GM23338 (cell line): ENCODE results near the gene RSRC1. TPM values are rescaled to one million over a fixed set of nuclear protein-coding genes. Genes with fewer than 3 reads are reported as not detected.

Source experiments
- ATAC-seq: fragments of 200-7000 bp; cut with Tn5 transposase; 3 replicates; pipeline ENCODE4 v1.9.1; 2020
- DNase-seq: peaks from one replicate; pipeline ENCODE4 v3.0.0-alpha.2; 2015; ENCODE audit warnings: low spot score
- H2AFZ ChIP-seq: fragments of 200-600 bp; sonication (generic); 2 replicates; pipeline ENCODE4 v1.8.0; 2016; ENCODE audit warnings: antibody characterized with exemption, mild to moderate bottlenecking, moderate library complexity
- H3F3A ChIP-seq: fragments of 200-600 bp; sonication (generic); replicated peaks from 2 replicates; pipeline ENCODE4 v1.8.0; 2017; ENCODE audit warnings: antibody characterized with exemption, mixed run types, low read depth
- H3K27ac ChIP-seq: fragments of 200-600 bp; sonication (generic); 2 replicates; pipeline ENCODE4 v1.6.1; 2016; ENCODE audit warnings: low read depth
- H3K27me3 ChIP-seq: fragments of 200-600 bp; sonication (generic); 2 replicates; pipeline ENCODE4 v1.8.0; 2016; ENCODE audit warnings: mild to moderate bottlenecking, mixed run types, moderate library complexity; ENCODE audit not compliant: insufficient read depth
- H3K36me3 ChIP-seq: fragments of 200-600 bp; sonication (generic); 2 replicates; pipeline ENCODE4 v1.8.0; 2016; ENCODE audit warnings: mild to moderate bottlenecking; ENCODE audit not compliant: insufficient read depth
- H3K4me1 ChIP-seq: fragments of 200-600 bp; sonication (generic); 2 replicates; pipeline ENCODE4 v1.8.0; 2016; ENCODE audit warnings: mild to moderate bottlenecking, moderate library complexity; ENCODE audit not compliant: insufficient read depth
- H3K4me2 ChIP-seq: fragments of 200-600 bp; sonication (generic); 2 replicates; pipeline ENCODE4 v1.7.1; 2017; ENCODE audit warnings: mixed run types
- H3K4me3 ChIP-seq: fragments of 200-600 bp; sonication (generic); 2 replicates; pipeline ENCODE4 v1.6.1; 2016; ENCODE audit warnings: mixed run types
- H3K79me2 ChIP-seq: fragments of 200-600 bp; sonication (generic); replicated peaks from 2 replicates; pipeline ENCODE4 v1.8.0; 2017; ENCODE audit warnings: mild to moderate bottlenecking; ENCODE audit not compliant: insufficient read depth
- H3K9me2 ChIP-seq: fragments of 200-600 bp; sonication (generic); 2 replicates; pipeline ENCODE4 v1.8.0; 2017; ENCODE audit not compliant: insufficient read depth
- H4K20me1 ChIP-seq: fragments of 200-600 bp; sonication (generic); replicated peaks from 2 replicates; pipeline ENCODE4 v1.8.0; 2017; ENCODE audit warnings: mild to moderate bottlenecking; ENCODE audit not compliant: insufficient read depth
- H3K27ac Mint-ChIP-seq: 2 replicates; pipeline ENCODE4 v1.8.0; 2020; ENCODE audit warnings: inconsistent platforms, mild to moderate bottlenecking, moderate library complexity, mixed read lengths
- H3K27me3 Mint-ChIP-seq: 3 replicates; pipeline ENCODE4 v1.8.0; 2022; ENCODE audit warnings: low read depth, mild to moderate bottlenecking, moderate library complexity, mixed read lengths, inconsistent platforms; ENCODE audit not compliant: insufficient read depth, poor library complexity
- H3K36me3 Mint-ChIP-seq: 3 replicates; pipeline ENCODE4 v1.8.0; 2021; ENCODE audit warnings: low read depth, mild to moderate bottlenecking, inconsistent platforms, moderate library complexity, mixed read lengths
- H3K4me1 Mint-ChIP-seq: 3 replicates; pipeline ENCODE4 v1.8.0; 2020; ENCODE audit warnings: mild to moderate bottlenecking, inconsistent platforms, mixed read lengths
- H3K4me3 Mint-ChIP-seq: 3 replicates; pipeline ENCODE4 v1.8.0; 2021; ENCODE audit warnings: moderate library complexity, mild to moderate bottlenecking, inconsistent platforms, mixed read lengths
- H3K9me3 Mint-ChIP-seq: 3 replicates; pipeline ENCODE4 v1.8.0; 2020; ENCODE audit warnings: moderate library complexity, mild to moderate bottlenecking, inconsistent platforms, mixed read lengths
- CREB1 ChIP-seq: fragments of 250-450 bp; sonication (Bioruptor Pico); IDR thresholded peaks from 2 replicates; pipeline ENCODE4 v1.5.0; 2020; ENCODE audit warnings: low read depth, mild to moderate bottlenecking, moderate library complexity
- ZNF331 ChIP-seq: fragments of 250-450 bp; sonication (Bioruptor Pico); IDR thresholded peaks from 2 replicates; pipeline ENCODE4 v1.5.0; 2020; ENCODE audit warnings: low read depth, mild to moderate bottlenecking, moderate library complexity
- polyA plus RNA-seq: library from polyadenylated mRNA; unstranded; fragments of >200 nt; fragmentation: Nextera tagmentation; extraction: Ambion mirVana; gene quantifications from 2 replicates; pipeline ENCODE4 v1.2.1, GENCODE V29; 2016
- total RNA-seq: library from RNA; depleted of rRNA; stranded (reverse); fragments of >200 nt; shearing (Covaris generic); gene quantifications from 2 replicates; pipeline ENCODE4 v1.2.3, GENCODE V29; 2014
- TF ChIP-seq, protein P1 (sequence below): fragments of 250-450 bp; sonication (Bioruptor Pico); IDR thresholded peaks from 2 replicates; pipeline ENCODE4 v1.5.0; 2020; ENCODE audit warnings: mild to moderate bottlenecking, moderate library complexity
- TF ChIP-seq, protein P2 (sequence below): IDR thresholded peaks from 2 replicates; pipeline ENCODE4 v1.6.1; 2016; ENCODE audit warnings: antibody characterized with exemption
- TF ChIP-seq, protein P3 (sequence below), 2 experiments: fragments of 200-600 bp in 1 of 2; sonication (generic) in 1 of 2; conservative IDR thresholded peaks; 2 replicates each; pipeline versions ENCODE4 v1.5.1 to v1.6.1; 2016 to 2017; ENCODE audit warnings: antibody characterized with exemption in 2 of 2, low read depth in 2 of 2, mild to moderate bottlenecking in 2 of 2, moderate library complexity in 1 of 2

RSRC1 gene
- total and polyA plus RNA-seq, 2 experiments from 2014 or later: 32.5 to 76.8 TPM

GRCh38 chr3:158531334-158531733 is 421.4 kb downstream of the RSRC1 start (continued):
- TF ChIP-seq, protein P1, sequence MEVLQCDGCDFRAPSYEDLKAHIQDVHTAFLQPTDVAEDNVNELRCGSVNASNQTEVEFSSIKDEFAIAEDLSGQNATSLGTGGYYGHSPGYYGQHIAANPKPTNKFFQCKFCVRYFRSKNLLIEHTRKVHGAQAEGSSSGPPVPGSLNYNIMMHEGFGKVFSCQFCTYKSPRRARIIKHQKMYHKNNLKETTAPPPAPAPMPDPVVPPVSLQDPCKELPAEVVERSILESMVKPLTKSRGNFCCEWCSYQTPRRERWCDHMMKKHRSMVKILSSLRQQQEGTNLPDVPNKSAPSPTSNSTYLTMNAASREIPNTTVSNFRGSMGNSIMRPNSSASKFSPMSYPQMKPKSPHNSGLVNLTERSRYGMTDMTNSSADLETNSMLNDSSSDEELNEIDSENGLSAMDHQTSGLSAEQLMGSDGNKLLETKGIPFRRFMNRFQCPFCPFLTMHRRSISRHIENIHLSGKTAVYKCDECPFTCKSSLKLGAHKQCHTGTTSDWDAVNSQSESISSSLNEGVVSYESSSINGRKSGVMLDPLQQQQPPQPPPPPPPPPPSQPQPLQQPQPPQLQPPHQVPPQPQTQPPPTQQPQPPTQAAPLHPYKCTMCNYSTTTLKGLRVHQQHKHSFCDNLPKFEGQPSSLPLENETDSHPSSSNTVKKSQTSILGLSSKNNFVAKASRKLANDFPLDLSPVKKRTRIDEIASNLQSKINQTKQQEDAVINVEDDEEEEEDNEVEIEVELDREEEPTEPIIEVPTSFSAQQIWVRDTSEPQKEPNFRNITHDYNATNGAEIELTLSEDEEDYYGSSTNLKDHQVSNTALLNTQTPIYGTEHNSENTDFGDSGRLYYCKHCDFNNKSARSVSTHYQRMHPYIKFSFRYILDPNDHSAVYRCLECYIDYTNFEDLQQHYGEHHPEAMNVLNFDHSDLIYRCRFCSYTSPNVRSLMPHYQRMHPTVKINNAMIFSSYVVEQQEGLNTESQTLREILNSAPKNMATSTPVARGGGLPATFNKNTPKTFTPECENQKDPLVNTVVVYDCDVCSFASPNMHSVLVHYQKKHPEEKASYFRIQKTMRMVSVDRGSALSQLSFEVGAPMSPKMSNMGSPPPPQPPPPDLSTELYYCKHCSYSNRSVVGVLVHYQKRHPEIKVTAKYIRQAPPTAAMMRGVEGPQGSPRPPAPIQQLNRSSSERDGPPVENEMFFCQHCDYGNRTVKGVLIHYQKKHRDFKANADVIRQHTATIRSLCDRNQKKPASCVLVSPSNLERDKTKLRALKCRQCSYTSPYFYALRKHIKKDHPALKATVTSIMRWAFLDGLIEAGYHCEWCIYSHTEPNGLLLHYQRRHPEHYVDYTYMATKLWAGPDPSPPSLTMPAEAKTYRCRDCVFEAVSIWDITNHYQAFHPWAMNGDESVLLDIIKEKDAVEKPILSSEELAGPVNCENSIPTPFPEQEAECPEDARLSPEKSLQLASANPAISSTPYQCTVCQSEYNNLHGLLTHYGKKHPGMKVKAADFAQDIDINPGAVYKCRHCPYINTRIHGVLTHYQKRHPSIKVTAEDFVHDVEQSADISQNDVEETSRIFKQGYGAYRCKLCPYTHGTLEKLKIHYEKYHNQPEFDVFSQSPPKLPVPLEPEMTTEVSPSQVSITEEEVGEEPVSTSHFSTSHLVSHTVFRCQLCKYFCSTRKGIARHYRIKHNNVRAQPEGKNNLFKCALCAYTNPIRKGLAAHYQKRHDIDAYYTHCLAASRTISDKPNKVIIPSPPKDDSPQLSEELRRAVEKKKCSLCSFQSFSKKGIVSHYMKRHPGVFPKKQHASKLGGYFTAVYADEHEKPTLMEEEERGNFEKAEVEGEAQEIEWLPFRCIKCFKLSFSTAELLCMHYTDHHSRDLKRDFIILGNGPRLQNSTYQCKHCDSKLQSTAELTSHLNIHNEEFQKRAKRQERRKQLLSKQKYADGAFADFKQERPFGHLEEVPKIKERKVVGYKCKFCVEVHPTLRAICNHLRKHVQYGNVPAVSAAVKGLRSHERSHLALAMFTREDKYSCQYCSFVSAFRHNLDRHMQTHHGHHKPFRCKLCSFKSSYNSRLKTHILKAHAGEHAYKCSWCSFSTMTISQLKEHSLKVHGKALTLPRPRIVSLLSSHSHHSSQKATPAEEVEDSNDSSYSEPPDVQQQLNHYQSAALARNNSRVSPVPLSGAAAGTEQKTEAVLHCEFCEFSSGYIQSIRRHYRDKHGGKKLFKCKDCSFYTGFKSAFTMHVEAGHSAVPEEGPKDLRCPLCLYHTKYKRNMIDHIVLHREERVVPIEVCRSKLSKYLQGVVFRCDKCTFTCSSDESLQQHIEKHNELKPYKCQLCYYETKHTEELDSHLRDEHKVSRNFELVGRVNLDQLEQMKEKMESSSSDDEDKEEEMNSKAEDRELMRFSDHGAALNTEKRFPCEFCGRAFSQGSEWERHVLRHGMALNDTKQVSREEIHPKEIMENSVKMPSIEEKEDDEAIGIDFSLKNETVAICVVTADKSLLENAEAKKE (CRISPR knock-in tag): no peak

DNA sequence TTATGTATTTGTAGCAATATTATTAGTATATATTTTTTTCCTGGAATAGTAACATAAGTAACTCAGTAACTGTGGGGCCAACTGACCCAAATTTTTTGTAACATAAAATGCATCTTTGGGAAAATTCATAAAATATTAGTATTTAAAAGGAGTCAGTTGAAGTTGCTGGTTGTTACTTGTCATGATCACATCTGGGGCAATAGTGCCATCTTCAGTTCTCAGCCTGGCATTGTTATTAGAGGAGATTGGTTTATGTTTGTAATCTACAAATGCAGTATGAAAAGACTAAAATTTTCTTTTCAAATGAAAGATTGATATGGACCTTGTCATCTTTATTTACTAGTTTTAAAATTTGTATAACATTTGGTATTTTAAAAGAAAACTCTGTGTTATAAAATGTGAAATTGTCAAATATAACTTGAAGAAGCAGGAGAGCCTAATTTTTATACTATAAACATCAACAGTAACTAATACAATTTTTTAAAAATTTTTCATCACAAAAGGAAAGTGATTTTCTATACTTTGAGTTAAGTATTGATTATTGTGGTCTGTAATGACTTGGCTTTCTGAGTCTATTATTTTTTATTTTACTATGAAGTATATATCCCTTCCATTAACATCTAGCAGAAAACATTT is 422.3 kb downstream of the RSRC1 start:
- Mint-ChIP-seq H3K9me3 (no peaks in the 10 kb centered on the region), H3K4me1 (peaks cover 3% of the 10 kb centered on the region; the same call in 2 of the 3 replicates), H3K27me3 (no peaks in the 10 kb centered on the region), H3K36me3 (no peaks in the 10 kb centered on the region), H3K27ac (no peak overlapping the region), H3K4me3 (no peak overlapping the region)
- H3K79me2 ChIP-seq: no peaks in the 10 kb centered on the region
- H3K9me2 ChIP-seq: no peaks in the 10 kb centered on the region
- no peak overlapping the region for H3K27ac ChIP-seq
- no peaks in the 10 kb centered on the region for H3K4me1 ChIP-seq
- DNase-seq: peak; percentile 54
- no peaks in the 10 kb centered on the region for H3K27me3 ChIP-seq
- no peaks in the 10 kb centered on the region for H3F3A ChIP-seq
- H2AFZ ChIP-seq: no peak overlapping the region
- no peak for ATAC-seq
- H3K36me3 ChIP-seq: no peaks in the 10 kb centered on the region
- no peak overlapping the region for H3K4me3 ChIP-seq
- no peaks in the 10 kb centered on the region for H4K20me1 ChIP-seq
- no peak overlapping the region for H3K4me2 ChIP-seq
- no peak for TF ChIP-seq ZNF331
- TF ChIP-seq, protein P1 (CRISPR knock-in tag): no peak
- TF ChIP-seq CREB1 (CRISPR knock-in tag): no peak
- TF ChIP-seq, protein P2, sequence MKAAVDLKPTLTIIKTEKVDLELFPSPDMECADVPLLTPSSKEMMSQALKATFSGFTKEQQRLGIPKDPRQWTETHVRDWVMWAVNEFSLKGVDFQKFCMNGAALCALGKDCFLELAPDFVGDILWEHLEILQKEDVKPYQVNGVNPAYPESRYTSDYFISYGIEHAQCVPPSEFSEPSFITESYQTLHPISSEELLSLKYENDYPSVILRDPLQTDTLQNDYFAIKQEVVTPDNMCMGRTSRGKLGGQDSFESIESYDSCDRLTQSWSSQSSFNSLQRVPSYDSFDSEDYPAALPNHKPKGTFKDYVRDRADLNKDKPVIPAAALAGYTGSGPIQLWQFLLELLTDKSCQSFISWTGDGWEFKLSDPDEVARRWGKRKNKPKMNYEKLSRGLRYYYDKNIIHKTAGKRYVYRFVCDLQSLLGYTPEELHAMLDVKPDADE: no peak
- TF ChIP-seq, protein P3, sequence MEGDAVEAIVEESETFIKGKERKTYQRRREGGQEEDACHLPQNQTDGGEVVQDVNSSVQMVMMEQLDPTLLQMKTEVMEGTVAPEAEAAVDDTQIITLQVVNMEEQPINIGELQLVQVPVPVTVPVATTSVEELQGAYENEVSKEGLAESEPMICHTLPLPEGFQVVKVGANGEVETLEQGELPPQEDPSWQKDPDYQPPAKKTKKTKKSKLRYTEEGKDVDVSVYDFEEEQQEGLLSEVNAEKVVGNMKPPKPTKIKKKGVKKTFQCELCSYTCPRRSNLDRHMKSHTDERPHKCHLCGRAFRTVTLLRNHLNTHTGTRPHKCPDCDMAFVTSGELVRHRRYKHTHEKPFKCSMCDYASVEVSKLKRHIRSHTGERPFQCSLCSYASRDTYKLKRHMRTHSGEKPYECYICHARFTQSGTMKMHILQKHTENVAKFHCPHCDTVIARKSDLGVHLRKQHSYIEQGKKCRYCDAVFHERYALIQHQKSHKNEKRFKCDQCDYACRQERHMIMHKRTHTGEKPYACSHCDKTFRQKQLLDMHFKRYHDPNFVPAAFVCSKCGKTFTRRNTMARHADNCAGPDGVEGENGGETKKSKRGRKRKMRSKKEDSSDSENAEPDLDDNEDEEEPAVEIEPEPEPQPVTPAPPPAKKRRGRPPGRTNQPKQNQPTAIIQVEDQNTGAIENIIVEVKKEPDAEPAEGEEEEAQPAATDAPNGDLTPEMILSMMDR (conservative IDR thresholded peaks at IDR 0.05; ENCODE audit: low read depth in 2 of 2): peak; percentile 74 to 75
